Left lung (tissue), 10 donors: Measurements from ENCODE around the gene ST8SIA2. TPM values are rescaled to one million over a fixed set of nuclear protein-coding genes. Genes with fewer than 3 reads are reported as not detected.

ENCODE experiments used
- ATAC-seq: fragments of 200-7000 bp; cut with Tn5 transposase; one replicate; pipeline ENCODE4 v1.9.1; 2020; ENCODE audit warnings: moderate library complexity
- DNase-seq, 4 donors: peaks; one replicate each; pipeline ENCODE4 v3.0.0-alpha.2; 2013 to 2020
- H3K27ac ChIP-seq, 2 donors: fragments of 200-600 bp; sonication (generic) in 1 of 2; one replicate each; pipeline versions ENCODE4 v1.5.0 to v1.8.0; 2020 to 2021
- H3K27me3 ChIP-seq, 2 donors: fragments of 200-600 bp; sonication (generic) in 1 of 2; one replicate each; pipeline versions ENCODE4 v1.5.0 to v1.8.0; 2020 to 2021
- H3K36me3 ChIP-seq, 2 donors: fragments of 200-600 bp; sonication (generic) in 1 of 2; one replicate each; pipeline versions ENCODE4 v1.5.0 to v1.8.0; 2020 to 2021
- H3K4me1 ChIP-seq, 2 donors: fragments of 200-600 bp; one replicate each; pipeline ENCODE4 v1.8.0; 2021
- H3K4me3 ChIP-seq, 2 donors: fragments of 200-600 bp; sonication (generic) in 1 of 2; one replicate each; pipeline versions ENCODE4 v1.5.0 to v1.8.0; 2020 to 2021; ENCODE audit warnings: mild to moderate bottlenecking in 1 of 2
- H3K9me3 ChIP-seq, 2 donors: fragments of 200-600 bp; sonication (generic) in 1 of 2; one replicate each; pipeline versions ENCODE4 v1.5.0 to v1.8.0; 2020 to 2021
- CTCF ChIP-seq, 2 donors: fragments of 200-600 bp; sonication (generic) in 1 of 2; IDR thresholded peaks; one replicate each; pipeline versions ENCODE4 v1.5.0 to v1.8.0; 2021; ENCODE audit warnings: antibody characterized with exemption in 2 of 2
- intact Hi-C, 2 donors: fragments of 100-400 bp; cut with DNase I; formaldehyde crosslinking; loops; one replicate each; pipeline versions ENCODE4 v1.11.2 to v1.14.2; 2022
- polyA plus RNA-seq, 6 donors: library from polyadenylated mRNA; unstranded; fragments of 120-200 nt; gene quantifications; one replicate each; pipeline ENCODE4 v1.2.1, GENCODE V29; 2013; ENCODE audit not compliant: insufficient read length in 6 of 6
- total RNA-seq, 2 donors: library from RNA; stranded (reverse); fragmentation: NEBNext Ultra II Directional; extraction: Animal tissue kit (Norgen Biotek cat#: 25700); gene quantifications; one replicate each; pipeline ENCODE4 v1.2.1, GENCODE V29; 2021
- donor health status: DM: no; HTN: yes; CAD: no.
- donor health status: DM: no; HTN: no; CAD: no.

Gene ST8SIA2
- total and polyA plus RNA-seq, 8 donors, result 0.50 to 6.1 (median 4.7) TPM; not detected in 1

- intact Hi-C loops, result no loop called here
- TF ChIP-seq CTCF (IDR thresholded peaks at IDR 0.05), result no peak
- no peak overlapping the region for H3K4me3 ChIP-seq
- H3K27me3 ChIP-seq, result no peaks in the 10 kb centered on the region
- H3K9me3 ChIP-seq, result no peaks in the 10 kb centered on the region
- no peak overlapping the region for H3K27ac ChIP-seq
- H3K36me3 ChIP-seq, result no peaks in the 10 kb centered on the region
- ATAC-seq (no peak), DNase-seq (no peak)
- H3K4me1 ChIP-seq, result no peaks in the 10 kb centered on the region
Measured at GRCh38 chr15:92361321-92362000, 32.2 kb upstream of the ST8SIA2 start.

GRCh38 chr15:92362001-92362350 is 31.7 kb upstream of the ST8SIA2 start:
- Histone ChIP-seq H3K27me3 (no peaks in the 10 kb centered on the region), H3K9me3 (no peaks in the 10 kb centered on the region), H3K4me1 (no peaks in the 10 kb centered on the region), H3K36me3 (no peaks in the 10 kb centered on the region), H3K27ac (no peak overlapping the region), H3K4me3 (no peak overlapping the region)
- DNase-seq, result no peak
- no peak for ATAC-seq
- intact Hi-C loops, result no loop called here
- no peak for TF ChIP-seq CTCF (IDR thresholded peaks at IDR 0.05)

GRCh38 chr15:92365084-92365483 is 28.6 kb upstream of the ST8SIA2 start:
- peak; percentile 85 for ATAC-seq

GRCh38 chr15:92365906-92366305 is 27.8 kb upstream of the ST8SIA2 start:
- no peaks in the 10 kb centered on the region for H3K4me1 ChIP-seq
- no peaks in the 10 kb centered on the region for H3K27me3 ChIP-seq
- no peaks in the 10 kb centered on the region for H3K9me3 ChIP-seq
- ATAC-seq (no peak), DNase-seq (no peak)
- intact Hi-C loops, result no loop called here
- no peak overlapping the region for H3K4me3 ChIP-seq
- H3K27ac ChIP-seq, result no peak overlapping the region
- no peaks in the 10 kb centered on the region for H3K36me3 ChIP-seq
- TF ChIP-seq CTCF (IDR thresholded peaks at IDR 0.05), result no peak

More at GRCh38 chr15:92365084-92365483, 28.6 kb upstream of the ST8SIA2 start:
- Histone ChIP-seq H3K27me3 (no peaks in the 10 kb centered on the region), H3K27ac (no peak overlapping the region), H3K36me3 (no peaks in the 10 kb centered on the region), H3K9me3 (no peaks in the 10 kb centered on the region), H3K4me3 (no peak overlapping the region), H3K4me1 (no peaks in the 10 kb centered on the region)
- intact Hi-C loops, result no loop called here
- peak in 1 of 4 donors; percentile 48 for DNase-seq
- no peak for TF ChIP-seq CTCF (IDR thresholded peaks at IDR 0.05)

- DNase-seq (no peak), ATAC-seq (no peak)
- no peak overlapping the region for H3K27ac ChIP-seq
- H3K9me3 ChIP-seq, result no peaks in the 10 kb centered on the region
- H3K36me3 ChIP-seq, result no peaks in the 10 kb centered on the region
- no peaks in the 10 kb centered on the region for H3K4me1 ChIP-seq
- no peaks in the 10 kb centered on the region for H3K27me3 ChIP-seq
- intact Hi-C loops, result no loop called here
- no peak for TF ChIP-seq CTCF (IDR thresholded peaks at IDR 0.05)
- H3K4me3 ChIP-seq, result no peak overlapping the region
Measured at GRCh38 chr15:92366381-92366780, 27.3 kb upstream of the ST8SIA2 start.
